Brain microvascular endothelial cell (primary cell): ENCODE results near the gene LST1.

Experiments
- DNase-seq: peaks from one replicate; pipeline ENCODE4 v3.0.0-alpha.2; 2020
- H3K27ac ChIP-seq: fragments of 250-450 bp; sonication (Bioruptor Pico); 2 replicates; pipeline ENCODE4 v1.5.1; 2020; ENCODE audit warnings: mild to moderate bottlenecking, moderate library complexity
- H3K27me3 ChIP-seq: fragments of 250-450 bp; sonication (Bioruptor Pico); replicated peaks from 2 replicates; pipeline ENCODE4 v1.5.1; 2020; ENCODE audit warnings: mild to moderate bottlenecking
- H3K36me3 ChIP-seq: fragments of 250-450 bp; sonication (Bioruptor Pico); replicated peaks from 2 replicates; pipeline ENCODE4 v1.5.1; 2020; ENCODE audit warnings: mild to moderate bottlenecking
- H3K4me3 ChIP-seq: 2 replicates; pipeline ENCODE4 v1.5.1; 2011; ENCODE audit warnings: low read depth, mild to moderate bottlenecking, control low read depth, low read length, moderate library complexity
- CTCF ChIP-seq: IDR thresholded peaks from 2 replicates; pipeline ENCODE4 v1.5.1; 2011; ENCODE audit warnings: low read depth, mild to moderate bottlenecking, moderate library complexity, low read length, control low read depth, inconsistent platforms; ENCODE audit errors: missing control alignments
- in situ Hi-C: cut with HindIII; loops from 2 replicates; pipeline ENCODE4 v1.10.0; 2017; ENCODE audit warnings: low sequenced_read_pairs, low pct_ligation_motif_present

The LST1 gene

GRCh38 chr6:31574106-31575061 is 11.7 kb upstream of the LST1 start:
- no peak for TF ChIP-seq CTCF
- in situ Hi-C loops, result no loop called here
- Histone ChIP-seq H3K27ac (no peak overlapping the region), H3K27me3 (no peaks in the 10 kb centered on the region), H3K36me3 (no peaks in the 10 kb centered on the region), H3K4me3 (no peak overlapping the region)
- DNase-seq, result no peak

GRCh38 chr6:31575335-31575901 is 10.7 kb upstream of the LST1 start, which contains the start of gene TNF:
TSS of gene TNF (plus strand) at chr6:31575565. CDS start at chr6:31575742, 177 bp downstream.
- TF ChIP-seq CTCF, result no peak
- no peak within 1 kb of the TSS for H3K27ac ChIP-seq
- in situ Hi-C loops, result no loop called here
- no peak for DNase-seq
- no peak within 1 kb of the TSS for H3K4me3 ChIP-seq
- no peaks in the 10 kb centered on the region for H3K36me3 ChIP-seq
- no peaks in the 10 kb centered on the region for H3K27me3 ChIP-seq

GRCh38 chr6:31575952-31576685 is 10.0 kb upstream of the LST1 start:
- Histone ChIP-seq H3K27me3 (no peaks in the 10 kb centered on the region), H3K27ac (no peak overlapping the region), H3K4me3 (no peak overlapping the region), H3K36me3 (no peaks in the 10 kb centered on the region)
- TF ChIP-seq CTCF, result no peak
- in situ Hi-C loops, result no loop called here
- DNase-seq, result no peak

- H3K36me3 ChIP-seq, result no peaks in the 10 kb centered on the region
- no peak overlapping the region for H3K27ac ChIP-seq
- H3K27me3 ChIP-seq, result no peaks in the 10 kb centered on the region
- TF ChIP-seq CTCF, result no peak
- H3K4me3 ChIP-seq, result no peak overlapping the region
- no peak for DNase-seq
- in situ Hi-C loops, result no loop called here
Measured at GRCh38 chr6:31576897-31577578, 9.0 kb upstream of the LST1 start.

GRCh38 chr6:31577579-31577966 is 8.5 kb upstream of the LST1 start:
- Histone ChIP-seq H3K36me3 (no peaks in the 10 kb centered on the region), H3K27me3 (no peaks in the 10 kb centered on the region), H3K4me3 (no peak overlapping the region), H3K27ac (no peak overlapping the region)
- TF ChIP-seq CTCF, result no peak
- in situ Hi-C loops, result no loop called here
- no peak for DNase-seq
